ENCODE data around the gene PIP5K1C. TPM values are rescaled to one million over a fixed set of nuclear protein-coding genes. Genes with fewer than 3 reads are reported as not detected.

The PIP5K1C gene
- total and polyA plus RNA-seq, 9 of the 15 experiments (the other 6 are each of a cell fraction or from before 2014, with no cell fraction given), result 0.38 to 22.1 (median 4.1) TPM

DNA sequence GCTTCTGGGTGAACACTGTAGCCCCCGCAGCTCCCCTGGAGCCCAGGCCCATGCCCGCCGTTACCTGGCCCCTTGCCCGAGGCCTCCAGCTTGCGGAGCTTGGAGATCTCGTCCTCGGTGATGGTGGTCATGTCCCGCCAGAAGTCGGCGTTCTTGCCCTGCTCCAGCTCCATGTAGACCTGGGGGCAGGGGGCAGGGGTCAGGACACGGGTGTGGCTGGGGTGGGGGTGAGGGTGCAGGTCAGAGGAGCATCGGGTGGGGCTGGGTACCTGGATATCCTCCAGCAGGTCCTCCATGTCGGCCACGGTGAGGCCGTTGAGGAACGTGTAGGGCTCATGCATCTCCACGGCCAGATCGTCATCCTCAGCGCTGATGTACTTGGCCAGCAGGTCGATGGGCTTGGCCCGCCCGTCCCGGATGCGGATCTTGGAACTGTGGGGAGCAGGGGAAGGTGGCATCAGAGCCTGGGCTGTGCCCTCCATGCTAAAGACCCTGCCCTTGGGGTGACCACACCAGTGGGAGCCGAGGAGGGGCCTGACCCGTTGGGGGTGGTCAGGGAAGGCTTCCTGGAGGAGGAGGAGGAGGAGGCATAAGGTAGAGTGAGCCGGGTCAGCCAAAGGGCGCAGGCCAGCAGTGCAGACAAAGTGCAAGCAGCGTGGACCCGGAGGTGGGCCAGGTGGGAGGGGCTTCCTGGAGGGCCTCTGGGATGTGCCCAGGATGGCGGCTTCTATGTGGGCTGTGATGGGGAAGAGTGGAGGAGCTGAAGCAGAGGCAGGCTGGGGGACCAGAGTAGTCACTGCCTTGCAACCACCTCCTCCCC lies 81.2 kb downstream of the PIP5K1C start (continued):
- TF ChIP-seq ZFX (CRISPR knock-in tag; IDR thresholded peaks at IDR 0.05) (peak; percentile 10; the same call in 1 of the 2 replicates), POLR2G (IDR thresholded peaks at IDR 0.05; ENCODE audit: low read depth, low read length) (peak; percentile 41; the same call in 1 of the 2 replicates), MAZ (CRISPR knock-in tag; conservative IDR thresholded peaks at IDR 0.05 in 1 of 2, IDR thresholded peaks at IDR 0.05 in 1 of 2) (0 out of 4 replicates have a peak, but pooled peaks of 1 of the 2 experiments have one; percentile 5), MIER1 (IDR thresholded peaks at IDR 0.05; ENCODE audit: low read depth) (no peak), ZNF311 (CRISPR knock-in tag; IDR thresholded peaks at IDR 0.05) (no peak), ZKSCAN3 (CRISPR knock-in tag; IDR thresholded peaks at IDR 0.05) (no peak), ADNP (tag; IDR thresholded peaks at IDR 0.05) (no peak; the same call in 1 of the 2 replicates), PCBP1 (IDR thresholded peaks at IDR 0.05; ENCODE audit: low read depth, low read length, poor library complexity, severe bottlenecking) (peak; percentile 43)
- TF ChIP-seq, protein P1, sequence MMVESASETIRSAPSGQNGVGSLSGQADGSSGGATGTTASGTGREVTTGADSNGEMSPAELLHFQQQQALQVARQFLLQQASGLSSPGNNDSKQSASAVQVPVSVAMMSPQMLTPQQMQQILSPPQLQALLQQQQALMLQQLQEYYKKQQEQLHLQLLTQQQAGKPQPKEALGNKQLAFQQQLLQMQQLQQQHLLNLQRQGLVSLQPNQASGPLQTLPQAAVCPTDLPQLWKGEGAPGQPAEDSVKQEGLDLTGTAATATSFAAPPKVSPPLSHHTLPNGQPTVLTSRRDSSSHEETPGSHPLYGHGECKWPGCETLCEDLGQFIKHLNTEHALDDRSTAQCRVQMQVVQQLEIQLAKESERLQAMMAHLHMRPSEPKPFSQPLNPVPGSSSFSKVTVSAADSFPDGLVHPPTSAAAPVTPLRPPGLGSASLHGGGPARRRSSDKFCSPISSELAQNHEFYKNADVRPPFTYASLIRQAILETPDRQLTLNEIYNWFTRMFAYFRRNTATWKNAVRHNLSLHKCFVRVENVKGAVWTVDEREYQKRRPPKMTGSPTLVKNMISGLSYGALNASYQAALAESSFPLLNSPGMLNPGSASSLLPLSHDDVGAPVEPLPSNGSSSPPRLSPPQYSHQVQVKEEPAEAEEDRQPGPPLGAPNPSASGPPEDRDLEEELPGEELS (CRISPR knock-in tag; IDR thresholded peaks at IDR 0.05; ENCODE audit: borderline replicate concordance), result no peak
